Stimulated activated CD8-positive, alpha-beta memory T cell treated with anti-CD3 and anti-CD28 coated beads, Interleukin-7, amount 100 ng/mL, for 4 hours (primary cell): ENCODE data around the gene TMEM198.

Experiments
- DNase-seq, 2 donors: peaks; one replicate each; pipeline ENCODE4 v3.0.0-alpha.2; 2020; ENCODE audit warnings: low read depth in 2 of 2

TMEM198 gene

DNA sequence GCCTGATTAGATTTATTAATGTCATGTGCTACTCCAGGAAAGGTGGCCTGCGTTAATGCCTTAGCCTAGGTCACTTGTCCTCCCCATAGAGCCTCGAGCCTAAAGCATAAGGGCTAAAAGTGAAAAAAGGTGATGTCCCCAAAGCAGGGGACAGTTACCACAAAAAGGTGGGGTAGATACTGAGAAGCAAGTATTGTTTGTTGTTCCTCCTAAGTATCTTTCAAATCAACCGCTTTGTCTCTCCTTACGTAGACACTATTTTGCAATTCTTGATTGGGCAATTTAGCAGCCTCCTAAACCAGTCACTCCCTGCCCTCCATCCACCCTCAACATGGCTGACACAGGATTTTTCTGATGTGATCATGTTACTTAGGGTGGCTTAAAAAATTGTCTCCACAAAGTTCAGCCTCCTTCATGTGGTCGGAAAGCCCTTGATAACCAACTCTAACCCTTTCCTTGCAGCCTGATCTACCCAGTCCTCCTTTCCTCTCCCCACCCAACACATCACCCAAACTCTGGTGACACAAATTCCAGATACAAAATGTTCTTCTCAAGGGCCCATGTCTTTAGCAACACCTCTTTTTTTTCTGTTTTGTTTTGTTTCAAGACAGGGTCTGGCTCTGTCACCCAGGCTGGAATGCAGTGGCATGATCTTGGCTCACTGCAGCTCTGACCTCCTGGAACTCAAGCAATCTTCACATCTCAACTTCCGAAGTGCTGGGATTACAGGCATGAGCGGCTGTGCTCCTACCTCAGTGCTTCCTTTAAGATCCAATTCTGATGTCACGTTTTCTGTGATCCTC is 35.2 kb downstream of the TMEM198 start:
- DNase-seq = no peak

DNA sequence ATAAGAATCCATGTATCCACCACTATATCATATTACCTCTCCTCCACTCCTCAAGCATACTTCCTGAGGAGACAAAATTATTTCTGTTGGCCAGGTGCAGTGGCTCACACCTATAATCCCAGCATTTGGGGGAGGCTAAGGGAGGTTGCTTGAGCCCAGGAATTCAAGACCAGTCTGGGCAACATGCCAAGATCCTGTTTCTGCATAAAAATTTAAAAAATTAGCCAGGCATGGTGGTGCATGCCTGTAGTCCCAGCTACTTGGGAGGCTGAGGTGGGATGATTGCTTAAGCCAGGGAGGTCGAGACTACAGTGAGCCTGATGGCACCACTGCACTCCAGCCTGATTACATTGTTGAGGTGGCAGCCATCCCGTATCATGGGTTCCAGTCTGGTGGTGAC is 37.5 kb downstream of the TMEM198 start:
- DNase-seq = no peak

DNA sequence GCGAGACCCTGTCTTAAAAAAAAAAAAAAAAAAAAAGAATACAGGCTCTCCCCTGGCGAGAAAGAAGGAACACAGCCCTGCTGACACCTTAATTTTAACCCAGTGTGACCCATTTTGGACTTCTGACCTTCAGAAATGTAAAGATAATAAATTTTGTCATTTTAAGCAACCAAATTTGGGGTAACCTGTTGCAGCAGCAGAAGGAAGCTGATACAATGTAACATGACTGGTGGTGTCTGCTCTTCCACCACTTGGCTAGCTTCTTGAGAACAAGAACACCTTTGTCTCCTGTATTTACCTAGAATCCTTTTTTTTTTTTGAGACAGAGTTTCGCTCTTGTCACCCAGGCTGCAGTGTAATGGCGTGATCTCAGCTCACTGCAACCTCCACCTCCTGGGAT is 47.3 kb downstream of the TMEM198 start:
- DNase-seq = no peak

DNA sequence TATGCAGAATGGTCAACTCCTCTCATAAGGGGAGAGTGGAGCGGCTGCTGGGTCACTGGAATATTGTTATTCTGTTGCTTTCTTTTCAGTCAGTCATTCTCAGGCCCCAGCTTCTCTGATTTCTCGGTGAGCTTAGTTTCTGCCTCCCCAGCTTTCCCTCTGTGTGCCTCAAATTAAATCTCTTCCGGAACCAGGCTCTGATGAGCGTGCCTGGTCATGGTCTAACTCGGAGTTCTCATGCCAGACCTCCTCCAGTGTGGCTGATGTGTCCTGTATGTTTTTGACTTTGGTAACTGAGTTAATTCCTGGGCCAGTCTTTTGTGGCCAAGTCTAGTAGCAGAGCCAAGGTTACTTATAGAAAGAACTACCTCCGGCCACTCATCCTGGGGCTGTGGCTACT is 48.9 kb downstream of the TMEM198 start:
- no peak for DNase-seq

DNA sequence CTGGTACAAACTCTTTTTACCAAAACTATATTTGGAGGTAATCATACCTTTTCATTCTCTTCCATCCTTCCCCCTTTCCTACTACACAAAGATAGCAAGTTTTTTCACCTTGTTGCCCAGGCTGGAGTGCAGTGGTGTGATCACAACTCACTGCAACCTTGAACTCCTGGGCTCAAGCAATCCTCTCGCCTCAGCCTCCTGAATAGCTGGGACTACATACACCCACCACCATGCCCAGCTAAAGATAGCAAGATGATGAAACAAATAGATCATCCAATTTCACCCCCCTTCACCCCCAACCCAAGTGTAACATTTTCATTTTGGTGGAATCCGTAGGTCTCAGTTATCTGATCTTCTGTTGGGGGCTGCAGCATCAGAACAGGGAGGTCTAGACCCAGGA is 49.3 kb downstream of the TMEM198 start:
- DNase-seq = no peak

DNA sequence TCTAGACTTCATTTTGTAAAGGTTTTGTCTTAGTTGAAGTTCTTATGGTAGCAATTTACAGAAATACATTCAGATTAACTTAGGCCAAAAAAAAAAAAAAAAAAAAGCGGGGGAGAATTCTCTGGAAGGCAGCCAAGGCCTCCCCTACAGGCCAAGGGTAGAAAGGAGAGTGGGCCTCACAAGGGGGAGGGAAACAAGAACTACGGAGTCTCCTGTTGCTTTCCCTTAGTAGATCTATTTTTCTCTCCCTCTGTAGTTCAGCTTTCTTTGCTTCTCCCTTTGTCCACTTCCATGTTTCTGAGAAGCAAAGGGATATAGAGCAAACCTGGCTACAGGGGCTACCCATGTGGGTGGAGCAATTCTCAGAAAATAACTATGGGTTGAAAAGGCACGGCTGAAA is 51.4 kb downstream of the TMEM198 start:
- DNase-seq = no peak

DNA sequence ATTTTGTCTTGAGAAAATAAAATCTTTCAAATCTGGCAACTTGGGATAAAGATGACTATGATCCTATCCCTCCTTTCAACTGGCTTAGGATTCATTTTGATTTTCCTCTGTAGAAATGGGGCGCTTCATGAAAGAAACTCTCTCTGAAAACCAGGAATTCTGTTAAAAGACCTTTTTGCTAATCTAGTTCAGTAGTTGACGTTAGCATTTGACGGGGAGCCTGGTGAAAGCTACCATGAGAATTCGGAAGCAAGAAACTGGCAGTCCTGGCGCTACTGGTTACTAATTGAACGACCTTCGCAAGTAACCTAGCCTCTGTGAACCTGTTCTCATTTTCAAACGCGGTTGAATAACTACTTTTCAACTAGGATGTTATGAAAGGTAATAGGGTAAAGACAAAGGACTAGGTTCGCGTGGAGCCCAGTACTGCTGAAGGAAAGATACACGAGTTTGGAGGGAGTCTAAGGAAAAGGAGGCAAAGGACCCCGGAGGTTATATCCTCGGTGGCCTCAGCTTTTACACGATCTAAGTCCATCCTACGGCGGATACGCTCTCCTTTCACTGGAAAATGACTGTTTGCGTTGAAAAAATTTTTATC is 53.2 kb downstream of the TMEM198 start:
- DNase-seq = no peak

DNA sequence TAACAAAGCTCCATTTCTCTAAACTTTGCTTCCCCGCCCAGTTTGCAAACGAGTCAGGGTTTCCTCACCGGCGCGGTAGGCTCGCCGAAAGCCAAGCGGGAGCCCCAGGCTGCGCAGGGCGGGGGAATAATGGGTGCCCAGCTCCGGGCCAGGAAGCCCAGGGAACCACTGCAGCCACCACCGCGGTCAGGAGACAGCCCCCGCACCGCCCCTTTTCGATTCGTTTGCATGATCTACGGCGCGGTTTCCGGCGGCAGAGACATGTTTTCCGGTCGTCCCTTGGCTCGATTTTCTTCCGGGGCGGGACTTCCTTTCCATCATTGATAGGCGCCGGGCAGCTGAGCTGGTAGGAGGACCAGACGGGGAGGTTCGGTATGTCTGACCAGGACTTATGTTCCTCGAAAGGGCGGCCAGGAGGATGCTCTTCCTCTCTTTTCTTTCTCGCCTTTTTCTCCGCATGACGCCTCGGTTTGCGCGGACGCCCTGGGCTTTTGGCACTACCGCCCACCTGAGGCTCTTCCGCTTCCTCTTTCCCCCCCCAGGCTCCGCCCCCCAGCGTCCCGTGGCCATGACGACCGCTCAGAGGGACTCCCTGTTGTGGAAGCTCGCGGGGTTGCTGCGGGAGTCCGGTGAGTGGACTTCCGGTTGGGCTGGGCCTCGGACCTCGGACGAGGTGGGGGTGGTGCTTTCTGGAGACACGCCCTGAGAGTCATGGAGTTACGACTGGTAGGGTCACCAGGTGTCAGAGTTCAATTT is 53.9 kb downstream of the TMEM198 start, which contains the start of gene STK11IP:
Gene STK11IP (plus strand): TSS at position 306 of the 756 bp plus-strand sequence. CDS start 263 bp downstream, at position 569.
- DNase-seq = peak; percentile 85 to 87

DNA sequence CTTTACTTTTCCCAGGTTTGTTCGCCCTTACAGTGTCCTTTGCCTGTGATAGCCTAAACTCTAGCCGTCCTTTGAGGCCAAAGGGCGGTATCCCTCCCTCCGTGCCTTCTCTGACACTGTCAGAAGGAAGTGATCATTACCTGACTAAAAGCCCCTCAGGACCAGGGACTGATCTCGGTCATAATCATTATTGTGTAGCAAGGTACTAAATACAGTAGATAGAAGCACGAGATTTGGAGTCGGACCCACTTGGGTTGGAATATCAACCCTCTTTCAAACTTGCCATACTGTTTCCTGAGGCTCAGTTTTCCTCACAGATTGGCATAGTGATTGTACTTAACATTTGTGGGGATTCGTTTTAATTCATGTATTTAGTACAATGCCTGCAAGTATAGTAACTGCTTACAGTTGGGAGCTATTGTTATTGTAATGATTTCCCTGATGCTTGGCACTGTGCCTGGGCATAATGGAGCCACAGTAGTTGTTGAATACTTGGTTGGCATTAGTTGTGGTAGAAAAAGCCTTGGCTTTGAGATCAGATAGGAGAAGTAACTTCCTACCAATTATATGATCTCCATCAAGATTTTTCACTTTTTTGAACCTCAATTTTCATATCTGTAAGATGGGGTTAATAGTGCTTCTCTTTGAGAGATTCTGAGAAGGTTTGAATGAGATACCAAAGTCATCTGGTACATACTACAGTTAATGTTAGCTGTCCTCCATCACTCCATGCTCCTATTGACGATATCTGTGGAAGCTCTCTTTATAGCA is 54.7 kb downstream of the TMEM198 start:
- no peak for DNase-seq
